Measurements from ENCODE around the gene GNA12. TPM values are rescaled to one million over a fixed set of nuclear protein-coding genes. Genes with fewer than 3 reads are reported as not detected.

GNA12 gene
- total RNA-seq, 2 experiments from 2014 or later = 19.5 to 22.6 TPM

GRCh38 chr7:2807845-2808772 is 36.0 kb downstream of the GNA12 start:
- CTCF ChIA-PET = no interaction called here
- H3K4me1 Mint-ChIP-seq = peaks cover 14% of the 10 kb centered on the region
- no peaks in the 10 kb centered on the region for H3K9me3 Mint-ChIP-seq (ENCODE audit: low read depth)
- POLR2A ChIA-PET = no interaction called here
- DNase-seq = no peak
- no peak for ATAC-seq
- H3K27me3 Mint-ChIP-seq = no peaks in the 10 kb centered on the region
- no peak overlapping the region for H3K27ac Mint-ChIP-seq
- intact Hi-C loops (cut with DNase I, micrococcal nuclease) = no loop called here
- no peak overlapping the region for H3K4me3 Mint-ChIP-seq
- H3K36me3 Mint-ChIP-seq (ENCODE audit: low read depth) = no peaks in the 10 kb centered on the region

GRCh38 chr7:2807460-2807844 is 36.7 kb downstream of the GNA12 start:
- H3K4me1 Mint-ChIP-seq = peaks cover 20% of the 10 kb centered on the region
- intact Hi-C loops (cut with DNase I, micrococcal nuclease) = no loop called here
- POLR2A ChIA-PET = no interaction called here
- no peak overlapping the region for H3K27ac Mint-ChIP-seq
- H3K36me3 Mint-ChIP-seq (ENCODE audit: low read depth) = no peaks in the 10 kb centered on the region
- H3K4me3 Mint-ChIP-seq = no peak overlapping the region
- CTCF ChIA-PET = no interaction called here
- H3K9me3 Mint-ChIP-seq (ENCODE audit: low read depth) = no peaks in the 10 kb centered on the region
- DNase-seq (no peak), ATAC-seq (no peak)
- H3K27me3 Mint-ChIP-seq = no peaks in the 10 kb centered on the region

- no peak overlapping the region for H3K4me3 Mint-ChIP-seq
- DNase-seq = no peak
- H3K27ac Mint-ChIP-seq = no peak overlapping the region
- H3K27me3 Mint-ChIP-seq = no peaks in the 10 kb centered on the region
- ChIA-PET CTCF (no interaction called here), POLR2A (no interaction called here)
- H3K9me3 Mint-ChIP-seq (ENCODE audit: low read depth) = no peaks in the 10 kb centered on the region
- peaks cover 28% of the 10 kb centered on the region for H3K4me1 Mint-ChIP-seq
- no peak for ATAC-seq
- intact Hi-C loops (cut with DNase I, micrococcal nuclease) = no loop called here
- H3K36me3 Mint-ChIP-seq (ENCODE audit: low read depth) = no peaks in the 10 kb centered on the region
Observed at GRCh38 chr7:2806571-2806970, 37.5 kb downstream of the GNA12 start.

- peaks cover 40% of the 10 kb centered on the region for H3K4me1 Mint-ChIP-seq
- H3K27ac Mint-ChIP-seq = no peak overlapping the region
- ChIA-PET POLR2A (interaction anchor here (0.7 kb wide), 1 partner anchor 461 kb away, joined by 4 read pairs; no protein-coding TSS in a partner anchor), CTCF (interaction anchor here (0.6 to 1.3 kb wide), 3 partner anchors 20 to 339 kb away, joined by 3 read pairs; no protein-coding TSS in a partner anchor)
- no peak overlapping the region for H3K4me3 Mint-ChIP-seq
- H3K27me3 Mint-ChIP-seq = no peaks in the 10 kb centered on the region
- no peaks in the 10 kb centered on the region for H3K36me3 Mint-ChIP-seq (ENCODE audit: low read depth)
- intact Hi-C loops (cut with DNase I, micrococcal nuclease) = no loop called here
- DNase-seq = no peak
- H3K9me3 Mint-ChIP-seq (ENCODE audit: low read depth) = no peaks in the 10 kb centered on the region
- no peak for ATAC-seq
Observed at GRCh38 chr7:2805213-2805944, 38.7 kb downstream of the GNA12 start.

GRCh38 chr7:2804227-2804763 is 39.8 kb downstream of the GNA12 start:
- intact Hi-C loops (cut with DNase I, micrococcal nuclease) = no loop called here
- Mint-ChIP-seq H3K4me3 (no peak overlapping the region), H3K9me3 (ENCODE audit: low read depth) (no peaks in the 10 kb centered on the region), H3K27ac (no peak overlapping the region), H3K4me1 (peaks cover 48% of the 10 kb centered on the region), H3K27me3 (no peaks in the 10 kb centered on the region), H3K36me3 (ENCODE audit: low read depth) (no peaks in the 10 kb centered on the region)
- no peak for ATAC-seq
- ChIA-PET POLR2A (no interaction called here), CTCF (interaction anchor here (0.5 to 1.2 kb wide), 5 partner anchors 22 to 345 kb away, joined by 3 to 5 read pairs (median 4); no protein-coding TSS in a partner anchor)
- no peak for DNase-seq

GRCh38 chr7:2803755-2804154 is 40.4 kb downstream of the GNA12 start:
- no peaks in the 10 kb centered on the region for H3K27me3 Mint-ChIP-seq
- POLR2A ChIA-PET = no interaction called here
- H3K4me3 Mint-ChIP-seq = no peak overlapping the region
- CTCF ChIA-PET = interaction anchor here (0.5 to 1.2 kb wide), 4 partner anchors 21 to 345 kb away, joined by 3 to 5 read pairs (median 4); no protein-coding TSS in a partner anchor
- H3K27ac Mint-ChIP-seq = no peak overlapping the region
- ATAC-seq (no peak), DNase-seq (no peak)
- intact Hi-C loops (cut with DNase I, micrococcal nuclease) = no loop called here
- H3K9me3 Mint-ChIP-seq (ENCODE audit: low read depth) = no peaks in the 10 kb centered on the region
- peaks cover 49% of the 10 kb centered on the region for H3K4me1 Mint-ChIP-seq
- no peaks in the 10 kb centered on the region for H3K36me3 Mint-ChIP-seq (ENCODE audit: low read depth)

- Mint-ChIP-seq H3K27ac (no peak overlapping the region), H3K36me3 (ENCODE audit: low read depth) (no peaks in the 10 kb centered on the region), H3K27me3 (no peaks in the 10 kb centered on the region), H3K4me1 (peaks cover 45% of the 10 kb centered on the region), H3K4me3 (no peak overlapping the region), H3K9me3 (ENCODE audit: low read depth) (no peaks in the 10 kb centered on the region)
- ATAC-seq (no peak), DNase-seq (no peak)
- POLR2A ChIA-PET = no interaction called here
- CTCF ChIA-PET = interaction anchor here (0.7 to 1.2 kb wide), 3 partner anchors 21 to 116 kb away, joined by 3 to 5 read pairs (median 4); no protein-coding TSS in a partner anchor
- intact Hi-C loops (cut with DNase I, micrococcal nuclease) = no loop called here
Observed at GRCh38 chr7:2803342-2803692, 40.8 kb downstream of the GNA12 start.

- ChIA-PET POLR2A (no interaction called here), CTCF (interaction anchor here (0.7 to 1.4 kb wide), 3 partner anchors 11 to 92 kb away, joined by 3 to 5 read pairs (median 3); no protein-coding TSS in a partner anchor)
- DNase-seq = no peak
- Mint-ChIP-seq H3K9me3 (ENCODE audit: low read depth) (no peaks in the 10 kb centered on the region), H3K27ac (no peak overlapping the region), H3K36me3 (ENCODE audit: low read depth) (no peaks in the 10 kb centered on the region), H3K4me3 (no peak overlapping the region), H3K4me1 (peaks cover 43% of the 10 kb centered on the region), H3K27me3 (no peaks in the 10 kb centered on the region)
- intact Hi-C loops (cut with DNase I, micrococcal nuclease) = no loop called here
- ATAC-seq = no peak
Observed at GRCh38 chr7:2802504-2803341, 41.4 kb downstream of the GNA12 start.

GRCh38 chr7:2802101-2802500 is 42.0 kb downstream of the GNA12 start:
- intact Hi-C loops (cut with DNase I, micrococcal nuclease) = no loop called here
- H3K4me3 Mint-ChIP-seq = no peak overlapping the region

GRCh38 chr7:2800931-2801688 is 43.0 kb downstream of the GNA12 start:
- ATAC-seq (peak; percentile 44), DNase-seq (peak; percentile 24)
- ChIA-PET CTCF (interaction anchor here (0.7 to 1.4 kb wide), 2 partner anchors 85 to 91 kb away, joined by 3 to 5 read pairs; no protein-coding TSS in a partner anchor), POLR2A (interaction anchor here (0.5 to 0.7 kb wide), 3 partner anchors 19 to 542 kb away, joined by 3 to 4 read pairs (median 3); no protein-coding TSS in a partner anchor)
- no peak overlapping the region for H3K4me3 Mint-ChIP-seq
- peaks cover 43% of the 10 kb centered on the region for H3K4me1 Mint-ChIP-seq
- peak overlapping the region; percentile 4 for H3K27ac Mint-ChIP-seq
- no peaks in the 10 kb centered on the region for H3K36me3 Mint-ChIP-seq (ENCODE audit: low read depth)
- no peaks in the 10 kb centered on the region for H3K9me3 Mint-ChIP-seq (ENCODE audit: low read depth)
- H3K27me3 Mint-ChIP-seq = no peaks in the 10 kb centered on the region
- intact Hi-C loops (cut with DNase I, micrococcal nuclease) = no loop called here

More at GRCh38 chr7:2802101-2802500, 42.0 kb downstream of the GNA12 start:
- POLR2A ChIA-PET = interaction anchor here (0.6 to 0.7 kb wide), 2 partner anchors 44 to 541 kb away, joined by 3 read pairs; no protein-coding TSS in a partner anchor
- Mint-ChIP-seq H3K27ac (no peak overlapping the region), H3K9me3 (ENCODE audit: low read depth) (no peaks in the 10 kb centered on the region), H3K36me3 (ENCODE audit: low read depth) (no peaks in the 10 kb centered on the region), H3K27me3 (no peaks in the 10 kb centered on the region), H3K4me1 (peaks cover 43% of the 10 kb centered on the region)
- no peak for DNase-seq
- CTCF ChIA-PET = interaction anchor here (0.7 to 1.4 kb wide), 4 partner anchors 11 to 92 kb away, joined by 3 to 5 read pairs (median 3); no protein-coding TSS in a partner anchor
- ATAC-seq = no peak

All from activated CD4-positive, alpha-beta T cell treated with anti-CD3 and anti-CD28 coated beads for 36 hours (primary cell).